K562 (cell line): ENCODE measurements around the gene GABBR1. TPM values are rescaled to one million over a fixed set of nuclear protein-coding genes. Genes with fewer than 3 reads are reported as not detected.

Source experiments
- ATAC-seq: fragments of 200-7000 bp; cut with Tn5 transposase; 3 replicates; pipeline ENCODE4 v1.9.1; 2020; ENCODE audit warnings: moderate library complexity
- BruUV-seq: library from RNA; stranded (reverse); fragments of 400-500 nt; replicated peaks from 2 replicates; lab custom pipeline; 2021; lab: Mats Ljungman, UMichigan
- CTCF ChIA-PET: fragments of 300-600 bp; formaldehyde crosslinking; extraction: SDS; loops from one replicate; lab custom pipeline; 2021; ENCODE audit warnings: low intra/inter-chr PET ratio; lab: Yijun Ruan, JAX
- POLR2A ChIA-PET: fragments of 300-600, 350-650 bp; sonication (Branson Sonifier 250); formaldehyde crosslinking; extraction: SDS; loops from one replicate; lab custom pipeline; 2021; ENCODE audit warnings: antibody characterized with exemption, inconsistent platforms; lab: Yijun Ruan, JAX
- DNase-seq, 4 experiments: peaks; one replicate each; pipeline versions ENCODE4 v3.0.0 to v3.0.0-alpha.2; 2011 to 2018; ENCODE audit warnings: low spot score in 3 of 4, mixed read lengths in 3 of 4; ENCODE audit errors: extremely low read depth in 1 of 4
- FAIRE-seq: peaks from 2 replicates; lab custom pipeline; 2011; peaks lifted over from hg19 to GRCh38; lab: Jason Lieb, UNC
- H2AFZ ChIP-seq: 2 replicates; pipeline ENCODE4 v1.6.0; 2011; ENCODE audit warnings: low read depth, low read length, control low read depth, inconsistent platforms
- H3K27ac ChIP-seq: fragments of 200-600 bp; 3 replicates; pipeline ENCODE4 v1.8.0; 2011; ENCODE audit warnings: low read depth, mild to moderate bottlenecking, control low read depth, inconsistent platforms, low read length, moderate library complexity, mixed read lengths; ENCODE audit errors: extremely low read depth
- H3K27me3 ChIP-seq, 2 experiments: fragments of 300-600 bp in 1 of 2; 2 replicates in 1 of 2; 3 replicates in 1 of 2; pipeline versions ENCODE4 v1.6.0 to v1.8.0; 2011; ENCODE audit warnings: inconsistent platforms in 2 of 2, low read length in 2 of 2, mild to moderate bottlenecking in 1 of 2, mixed read lengths in 1 of 2, moderate library complexity in 1 of 2; ENCODE audit not compliant: control insufficient read depth in 2 of 2, insufficient read depth in 2 of 2
- H3K36me3 ChIP-seq: fragments of 300-600 bp; 3 replicates; pipeline ENCODE4 v1.8.0; 2011; ENCODE audit warnings: mild to moderate bottlenecking, low read length, inconsistent platforms; ENCODE audit not compliant: control insufficient read depth, insufficient read depth
- H3K4me1 ChIP-seq, 2 experiments: fragments of 200-600 bp in 1 of 2; replicated peaks in 1 of 2; 2 replicates in 1 of 2; 3 replicates in 1 of 2; pipeline versions ENCODE4 v1.5.1 to v1.8.0; 2011; ENCODE audit warnings: inconsistent platforms in 2 of 2, low read length in 2 of 2, mild to moderate bottlenecking in 1 of 2, mixed read lengths in 1 of 2, moderate library complexity in 1 of 2; ENCODE audit not compliant: control insufficient read depth in 2 of 2, insufficient read depth in 2 of 2
- H3K4me2 ChIP-seq: 2 replicates; pipeline ENCODE4 v1.6.1; 2011; ENCODE audit warnings: low read length, control low read depth, inconsistent platforms, mixed read lengths; ENCODE audit not compliant: insufficient read depth
- H3K4me3 ChIP-seq: fragments of 200-600 bp; sonication (generic), shearing (Covaris generic); 2 replicates; pipeline ENCODE4 v1.5.1; 2016; ENCODE audit warnings: control low read depth, inconsistent platforms
- H3K79me2 ChIP-seq: fragments of 200-600 bp; 3 replicates; pipeline ENCODE4 v1.8.0; 2011; ENCODE audit warnings: low read length, inconsistent platforms; ENCODE audit not compliant: control insufficient read depth, insufficient read depth
- H3K9ac ChIP-seq, 2 experiments: 2 replicates each; pipeline versions ENCODE4 v1.6.0 to v1.6.1; 2011; ENCODE audit warnings: low read depth in 2 of 2, low read length in 2 of 2, control low read depth in 1 of 2, inconsistent platforms in 1 of 2, mild to moderate bottlenecking in 1 of 2, mixed read lengths in 1 of 2; ENCODE audit not compliant: insufficient read depth in 1 of 2
- H3K9me1 ChIP-seq: one replicate; pipeline ENCODE4 v1.6.0; 2011; ENCODE audit warnings: inconsistent platforms, mild to moderate bottlenecking, low read length, moderate library complexity; ENCODE audit not compliant: control insufficient read depth, insufficient read depth
- H3K9me3 ChIP-seq: replicated peaks from 2 replicates; pipeline ENCODE4 v1.5.1; 2011; ENCODE audit warnings: low read depth, low read length, inconsistent platforms; ENCODE audit not compliant: control insufficient read depth, insufficient read depth
- H4K20me1 ChIP-seq: replicated peaks from 2 replicates; pipeline ENCODE4 v1.6.1; 2011; ENCODE audit warnings: low read length, inconsistent platforms, mixed read lengths; ENCODE audit not compliant: control insufficient read depth, insufficient read depth
- CEBPB ChIP-seq: fragments of 450-650 bp; IDR thresholded peaks from 2 replicates; pipeline ENCODE4 v1.6.1; 2016; ENCODE audit warnings: missing genetic modification characterization, missing compliant biosample characterization
- CHD4 ChIP-seq: fragments of 200-600 bp; sonication (generic); IDR thresholded peaks from 3 replicates; pipeline ENCODE4 v1.6.1; 2012; ENCODE audit warnings: low read depth, mild to moderate bottlenecking, mixed read lengths, low read length, inconsistent platforms; ENCODE audit not compliant: insufficient read depth, insufficient replicate concordance, poor library complexity, severe bottlenecking
- HOXB6 ChIP-seq: fragments of 250-450 bp; sonication (Bioruptor Pico); IDR thresholded peaks from 2 replicates; pipeline ENCODE4 v1.5.1; 2022; ENCODE audit warnings: mild to moderate bottlenecking, borderline replicate concordance
- MEF2A ChIP-seq: IDR thresholded peaks from 2 replicates; pipeline ENCODE4 v1.6.1; 2011; ENCODE audit warnings: low read depth, mild to moderate bottlenecking, low read length, moderate library complexity; ENCODE audit not compliant: control insufficient read depth
- MIER1 ChIP-seq: fragments of 450-650 bp; IDR thresholded peaks from 2 replicates; pipeline ENCODE4 v1.6.1; 2016; ENCODE audit warnings: antibody characterized with exemption, mild to moderate bottlenecking, low read depth
- PATZ1 ChIP-seq: fragments of 250-450 bp; sonication (Bioruptor Pico); IDR thresholded peaks from 2 replicates; pipeline ENCODE4 v1.5.0; 2020; ENCODE audit warnings: mild to moderate bottlenecking, borderline replicate concordance
- RBFOX2 ChIP-seq: fragments of 200-400 bp; formaldehyde crosslinking; IDR thresholded peaks from 2 replicates; pipeline ENCODE4 v1.6.1; 2017; ENCODE audit warnings: low read depth, mild to moderate bottlenecking, low read length, moderate library complexity
- SNRNP70 ChIP-seq: fragments of 200-400 bp; formaldehyde crosslinking; optimal IDR thresholded peaks from 2 replicates; pipeline ENCODE3; 2017; ENCODE audit warnings: low read depth, low read length
- TCF15 ChIP-seq: fragments of 250-450 bp; sonication (Bioruptor Pico); IDR thresholded peaks from 2 replicates; pipeline ENCODE4 v1.8.0; 2022; ENCODE audit warnings: moderate library complexity, mild to moderate bottlenecking, inconsistent platforms
- TSC22D4 ChIP-seq: fragments of 450-650 bp; IDR thresholded peaks from 2 replicates; pipeline ENCODE4 v1.6.1; 2016; ENCODE audit warnings: missing genetic modification characterization, missing biosample characterization, control low read depth
- ZBTB34 ChIP-seq: fragments of 250-450 bp; sonication (Bioruptor Pico); IDR thresholded peaks from 2 replicates; pipeline ENCODE4 v1.8.0; 2021; ENCODE audit warnings: mild to moderate bottlenecking, moderate library complexity
- ZNF584 ChIP-seq: fragments of 200-800 bp; sonication (Bioruptor generic); IDR thresholded peaks from 2 replicates; pipeline ENCODE4 v1.6.1; 2016; ENCODE audit warnings: low read depth, mild to moderate bottlenecking, missing genetic modification characterization, missing compliant biosample characterization
- WGBS: fragments of 100-300 bp; shearing (Covaris generic); methylation state at CpG from one replicate; pipeline ENCODE4 v1.1.6; 2016; ENCODE audit warnings: low coverage, mixed read lengths; ENCODE audit not compliant: insufficient coverage; ENCODE audit errors: missing lambda C conversion rate; 5-methylcytosine and 5-hydroxymethylcytosine counted together
- in situ Hi-C: fragments of 300-500 bp; cut with MboI; formaldehyde crosslinking; loops from 4 replicates; pipeline ENCODE4 v1.15.0; 2018; ENCODE audit warnings: inconsistent platforms, mixed read lengths
- intact Hi-C: fragments of 100-400 bp; cut with micrococcal nuclease; formaldehyde crosslinking; loops from 2 replicates; pipeline ENCODE4 v1.14.2; 2022
- polyA plus RNA-seq, 8 experiments: library from polyadenylated mRNA; depleted of rRNA in 4 of 8; stranded (reverse) in 5 of 8; unstranded in 3 of 8; fragments of >200 nt; fragmentation: Nextera tagmentation in 2 of 8; fragmentation: Illumina TruSeq in 1 of 8; extraction: Ambion mirVana in 2 of 8; extraction: Trizol in 1 of 8; gene quantifications; 2 replicates each; pipeline versions ENCODE4 v1.2.1 to v1.2.3, GENCODE V29; 2011 to 2014; ENCODE audit warnings: inconsistent platforms in 1 of 8, missing spikeins in 1 of 8
- total RNA-seq, 7 experiments: library from RNA; depleted of rRNA in 6 of 7; stranded (reverse); fragments of >200 nt in 6 of 7; fragmentation: Illumina TruSeq in 2 of 7; extraction: Trizol in 2 of 7; gene quantifications; 2 replicates each; pipeline versions ENCODE4 v1.2.1 to v1.2.3, GENCODE V29; 2011 to 2021; ENCODE audit warnings: low replicate concordance in 1 of 7
- TF ChIP-seq, protein P1 (sequence below), 3 experiments: fragments of 200-800 bp in 1 of 3; sonication (Bioruptor generic) in 1 of 3; sonication (generic) in 1 of 3; formaldehyde crosslinking in 1 of 3; IDR thresholded peaks; 2 replicates each; pipeline versions ENCODE4 v1.6.1 to v1.8.0; 2016 to 2022; ENCODE audit warnings: mild to moderate bottlenecking in 2 of 3, missing compliant biosample characterization in 2 of 3, missing genetic modification characterization in 2 of 3, missing genetic modification reagents in 1 of 3

Gene GABBR1
- total and polyA plus RNA-seq, 9 of the 15 experiments (the other 6 are each of a cell fraction or from before 2014, with no cell fraction given): 2.2 to 48.3 (median 20.8) TPM

- TF ChIP-seq MIER1: peak; percentile 74
- TF ChIP-seq, all 486 proteins: peak for 4
Observed at GRCh38 chr6:29537714-29538403, 95.1 kb downstream of the GABBR1 start (continued).

- DNase-seq (no peak), ATAC-seq (no peak), FAIRE-seq (no peak)
- ChIA-PET CTCF (no interaction called here), POLR2A (interaction anchor here (0.7 kb wide), 1 partner anchor 71 kb away, joined by 3 read pairs; no protein-coding TSS in a partner anchor)
- no TSS peak for BruUV-seq
- intact Hi-C loops (no loop called here), in situ Hi-C loops (no loop called here)
- no peaks in the 10 kb centered on the region for H3K79me2 ChIP-seq
- H3K9ac ChIP-seq: no peak overlapping the region
- H3K36me3 ChIP-seq: no peaks in the 10 kb centered on the region
- peaks cover 9% of the 10 kb centered on the region; the same call in 1 of the 2 replicates for H4K20me1 ChIP-seq
- no peak overlapping the region for H3K4me3 ChIP-seq
- 0% methylated on average over 2 of the region's 2 CpGs for WGBS
- no peak overlapping the region for H3K4me2 ChIP-seq
- no peaks in the 10 kb centered on the region for H3K9me3 ChIP-seq
- no peak overlapping the region for H2AFZ ChIP-seq
- H3K27ac ChIP-seq: no peak overlapping the region
- H3K4me1 ChIP-seq: no peaks in the 10 kb centered on the region
- H3K27me3 ChIP-seq: peaks cover 0 to 13% of the 10 kb centered on the region in 2 experiments; a peak in 3 of 5 replicates
- no peaks in the 10 kb centered on the region for H3K9me1 ChIP-seq
- TF ChIP-seq MEF2A (no peak), SNRNP70 (no peak), HOXB6 (no peak), PATZ1 (CRISPR knock-in tag) (no peak), CEBPB (tag) (no peak), TCF15 (CRISPR knock-in tag) (no peak), ZNF584 (no peak), RBFOX2 (no peak), CHD4 (no peak), TSC22D4 (tag) (no peak), ZBTB34 (CRISPR knock-in tag) (no peak)
- TF ChIP-seq, protein P1, sequence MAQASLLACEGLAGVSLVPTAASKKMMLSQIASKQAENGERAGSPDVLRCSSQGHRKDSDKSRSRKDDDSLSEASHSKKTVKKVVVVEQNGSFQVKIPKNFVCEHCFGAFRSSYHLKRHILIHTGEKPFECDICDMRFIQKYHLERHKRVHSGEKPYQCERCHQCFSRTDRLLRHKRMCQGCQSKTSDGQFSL (CRISPR knock-in tag; IDR thresholded peaks at IDR 0.05): no peak
- TF ChIP-seq, protein P1 (tag; IDR thresholded peaks at IDR 0.05): no peak
Observed at GRCh38 chr6:29532320-29532951, 100.5 kb downstream of the GABBR1 start.
